Ishikawa (cell line): Measurements from ENCODE around the gene TMEM117.
A peak's percentile ranks its signal among the peaks of the same experiment; 100 is the strongest.

ENCODE experiments used
- CEBPB ChIP-seq: IDR thresholded peaks from 2 replicates; pipeline ENCODE4 v1.6.1; 2012
- CREB1 ChIP-seq: IDR thresholded peaks from 2 replicates; pipeline ENCODE4 v1.6.1; 2012; ENCODE audit warnings: low read depth
- EGR1 ChIP-seq: IDR thresholded peaks from 2 replicates; pipeline ENCODE4 v1.6.1; 2012
- EP300 ChIP-seq: IDR thresholded peaks from 2 replicates; pipeline ENCODE4 v1.6.1; 2012; ENCODE audit warnings: borderline replicate concordance
- FOXM1 ChIP-seq: IDR thresholded peaks from 2 replicates; pipeline ENCODE4 v1.6.1; 2012; ENCODE audit warnings: low read depth, borderline replicate concordance
- NFIC ChIP-seq: IDR thresholded peaks from 2 replicates; pipeline ENCODE4 v1.6.1; 2012
- RAD21 ChIP-seq: IDR thresholded peaks from 2 replicates; pipeline ENCODE4 v1.6.1; 2012; ENCODE audit warnings: low read depth
- TAF1 ChIP-seq: IDR thresholded peaks from 2 replicates; pipeline ENCODE4 v1.6.1; 2012; ENCODE audit warnings: low read depth, mild to moderate bottlenecking
- TCF12 ChIP-seq: IDR thresholded peaks from 2 replicates; pipeline ENCODE4 v1.6.1; 2012; ENCODE audit warnings: low read depth
- TEAD4 ChIP-seq: IDR thresholded peaks from 2 replicates; pipeline ENCODE4 v1.6.1; 2012
- YY1 ChIP-seq: IDR thresholded peaks from 2 replicates; pipeline ENCODE4 v1.6.1; 2012; ENCODE audit warnings: low read depth
- ZBTB7A ChIP-seq: IDR thresholded peaks from 2 replicates; pipeline ENCODE4 v1.6.1; 2012; ENCODE audit warnings: low read depth
- TF ChIP-seq, protein P1 (sequence below): IDR thresholded peaks from 2 replicates; pipeline ENCODE4 v1.6.1; 2012
- TF ChIP-seq, protein P2 (sequence below): IDR thresholded peaks from 2 replicates; pipeline ENCODE4 v1.6.1; 2012
- TF ChIP-seq, protein P3 (sequence below): IDR thresholded peaks from 2 replicates; pipeline ENCODE4 v1.6.1; 2012; ENCODE audit warnings: low read depth, mild to moderate bottlenecking

TMEM117 gene

DNA sequence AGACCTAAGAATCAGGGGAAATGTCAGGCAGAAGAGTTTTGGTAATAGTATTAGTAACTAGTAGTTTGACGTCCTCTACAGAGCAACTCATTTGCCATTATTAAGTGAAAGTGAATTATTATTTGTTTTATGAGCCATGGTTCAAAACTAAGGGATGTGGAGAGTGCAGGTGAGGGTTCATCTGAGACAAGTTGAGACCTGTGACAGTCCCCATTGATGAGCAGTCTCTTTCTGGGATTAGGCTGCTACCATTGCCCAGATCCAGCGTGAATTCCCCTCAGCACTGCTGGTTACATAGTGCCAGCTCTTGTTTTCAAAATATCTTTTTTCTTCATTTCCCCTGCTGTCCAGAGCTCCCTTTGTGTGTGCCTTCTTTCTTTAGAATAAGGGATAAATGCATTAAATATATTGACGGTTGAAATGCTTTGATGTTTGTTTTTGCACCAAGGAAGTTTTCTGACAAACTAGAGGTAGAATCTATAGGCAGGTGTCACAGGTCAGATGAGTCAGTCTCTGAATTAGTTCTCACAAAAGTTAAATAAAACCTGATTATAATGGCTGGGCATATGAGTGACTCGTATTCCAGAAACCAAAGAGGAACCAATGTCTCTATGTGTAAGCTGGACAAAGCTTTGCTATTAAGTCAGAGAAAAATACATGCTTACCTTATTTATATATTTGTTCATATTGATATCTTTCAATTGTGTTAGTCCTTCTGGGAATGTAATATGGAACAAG is 381.4 kb downstream of the TMEM117 start:
- TF ChIP-seq, protein P1, sequence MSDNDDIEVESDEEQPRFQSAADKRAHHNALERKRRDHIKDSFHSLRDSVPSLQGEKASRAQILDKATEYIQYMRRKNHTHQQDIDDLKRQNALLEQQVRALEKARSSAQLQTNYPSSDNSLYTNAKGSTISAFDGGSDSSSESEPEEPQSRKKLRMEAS: no peak
- TF ChIP-seq TCF12 (no peak), EP300 (no peak), CREB1 (no peak), TEAD4 (no peak), RAD21 (no peak), EGR1 (no peak), FOXM1 (no peak), CEBPB (no peak), NFIC (no peak), TAF1 (no peak), YY1 (no peak), ZBTB7A (no peak)
- TF ChIP-seq, protein P2, sequence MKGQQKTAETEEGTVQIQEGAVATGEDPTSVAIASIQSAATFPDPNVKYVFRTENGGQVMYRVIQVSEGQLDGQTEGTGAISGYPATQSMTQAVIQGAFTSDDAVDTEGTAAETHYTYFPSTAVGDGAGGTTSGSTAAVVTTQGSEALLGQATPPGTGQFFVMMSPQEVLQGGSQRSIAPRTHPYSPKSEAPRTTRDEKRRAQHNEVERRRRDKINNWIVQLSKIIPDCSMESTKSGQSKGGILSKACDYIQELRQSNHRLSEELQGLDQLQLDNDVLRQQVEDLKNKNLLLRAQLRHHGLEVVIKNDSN: no peak
- TF ChIP-seq, protein P3, sequence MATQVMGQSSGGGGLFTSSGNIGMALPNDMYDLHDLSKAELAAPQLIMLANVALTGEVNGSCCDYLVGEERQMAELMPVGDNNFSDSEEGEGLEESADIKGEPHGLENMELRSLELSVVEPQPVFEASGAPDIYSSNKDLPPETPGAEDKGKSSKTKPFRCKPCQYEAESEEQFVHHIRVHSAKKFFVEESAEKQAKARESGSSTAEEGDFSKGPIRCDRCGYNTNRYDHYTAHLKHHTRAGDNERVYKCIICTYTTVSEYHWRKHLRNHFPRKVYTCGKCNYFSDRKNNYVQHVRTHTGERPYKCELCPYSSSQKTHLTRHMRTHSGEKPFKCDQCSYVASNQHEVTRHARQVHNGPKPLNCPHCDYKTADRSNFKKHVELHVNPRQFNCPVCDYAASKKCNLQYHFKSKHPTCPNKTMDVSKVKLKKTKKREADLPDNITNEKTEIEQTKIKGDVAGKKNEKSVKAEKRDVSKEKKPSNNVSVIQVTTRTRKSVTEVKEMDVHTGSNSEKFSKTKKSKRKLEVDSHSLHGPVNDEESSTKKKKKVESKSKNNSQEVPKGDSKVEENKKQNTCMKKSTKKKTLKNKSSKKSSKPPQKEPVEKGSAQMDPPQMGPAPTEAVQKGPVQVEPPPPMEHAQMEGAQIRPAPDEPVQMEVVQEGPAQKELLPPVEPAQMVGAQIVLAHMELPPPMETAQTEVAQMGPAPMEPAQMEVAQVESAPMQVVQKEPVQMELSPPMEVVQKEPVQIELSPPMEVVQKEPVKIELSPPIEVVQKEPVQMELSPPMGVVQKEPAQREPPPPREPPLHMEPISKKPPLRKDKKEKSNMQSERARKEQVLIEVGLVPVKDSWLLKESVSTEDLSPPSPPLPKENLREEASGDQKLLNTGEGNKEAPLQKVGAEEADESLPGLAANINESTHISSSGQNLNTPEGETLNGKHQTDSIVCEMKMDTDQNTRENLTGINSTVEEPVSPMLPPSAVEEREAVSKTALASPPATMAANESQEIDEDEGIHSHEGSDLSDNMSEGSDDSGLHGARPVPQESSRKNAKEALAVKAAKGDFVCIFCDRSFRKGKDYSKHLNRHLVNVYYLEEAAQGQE: no peak

DNA sequence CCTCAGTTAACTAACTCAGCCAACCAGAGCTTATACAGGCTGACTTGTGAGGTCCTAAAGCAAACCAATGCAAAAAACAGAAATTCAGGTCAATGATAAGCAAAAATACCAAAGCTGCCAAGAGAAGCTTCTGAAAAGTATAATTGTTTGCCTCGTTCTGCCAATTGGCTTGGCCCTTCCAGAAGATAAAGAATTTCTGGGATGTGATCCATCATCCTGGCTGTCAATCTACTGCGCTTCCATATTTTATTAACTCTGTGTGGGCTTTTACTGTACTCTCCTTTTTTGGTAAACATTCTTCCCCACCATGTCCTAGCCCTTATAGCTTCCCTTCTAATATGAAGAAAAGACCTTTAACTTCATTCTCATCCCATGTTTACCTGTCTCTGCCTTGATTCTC is 387.9 kb downstream of the TMEM117 start:
- no peak for TF ChIP-seq EP300
- TF ChIP-seq TEAD4: no peak
- TF ChIP-seq NFIC: no peak
- TF ChIP-seq, protein P3: no peak
- TF ChIP-seq, protein P2: no peak

DNA sequence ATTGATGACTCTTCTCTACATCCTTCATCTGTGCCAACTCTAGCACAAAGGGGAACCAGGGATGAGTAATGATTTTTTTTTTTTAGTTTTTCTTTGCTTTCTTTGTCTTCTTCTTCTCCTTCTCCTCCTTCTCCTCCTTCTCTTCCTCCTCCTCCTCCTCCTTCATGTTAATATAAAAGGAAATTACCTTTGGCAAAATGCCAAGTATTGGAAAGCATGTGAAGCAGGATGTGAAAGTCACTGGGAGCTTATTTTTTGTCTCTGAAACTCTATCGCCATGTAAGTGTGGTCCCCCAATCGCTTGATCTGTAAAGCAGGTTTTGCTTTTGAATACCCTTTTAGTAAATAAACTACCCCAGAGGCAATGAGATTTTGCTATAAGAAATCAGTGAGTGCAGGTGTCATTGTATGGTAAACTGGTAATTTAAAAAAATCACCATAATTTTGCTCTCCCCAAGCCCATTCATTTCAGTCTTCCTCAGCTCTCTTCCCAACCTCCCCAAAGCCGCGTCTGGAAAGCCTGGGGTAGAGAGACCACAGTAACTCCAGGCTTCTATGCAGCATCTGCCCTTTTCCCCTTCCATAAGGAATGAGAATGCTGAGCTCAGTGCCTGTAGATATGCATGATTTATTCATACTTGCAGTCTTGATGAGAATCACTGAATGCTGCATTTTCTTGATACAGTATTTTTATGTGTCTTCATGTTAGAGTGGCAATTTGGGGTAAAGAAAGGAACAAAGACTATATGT is 388.7 kb downstream of the TMEM117 start:
- no peak for TF ChIP-seq TEAD4
- TF ChIP-seq NFIC: peak; percentile 70

DNA sequence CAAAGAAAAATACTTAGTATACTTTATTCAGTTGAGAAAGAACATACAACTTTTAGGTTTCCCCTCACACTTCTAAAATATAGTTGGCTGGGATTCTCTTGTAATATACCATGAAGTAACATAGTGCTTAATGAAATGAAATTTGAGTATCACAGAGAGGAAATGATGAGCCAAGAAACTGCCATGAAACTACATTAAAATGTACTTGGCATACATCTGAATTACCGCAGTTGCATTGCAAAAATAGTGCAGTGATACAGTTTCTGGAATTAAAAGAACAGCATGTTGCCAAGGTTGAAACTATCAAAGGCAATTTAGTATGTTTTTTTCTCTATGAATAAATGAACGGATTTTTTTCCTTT is 389.2 kb downstream of the TMEM117 start:
- TF ChIP-seq FOXM1: no peak

DNA sequence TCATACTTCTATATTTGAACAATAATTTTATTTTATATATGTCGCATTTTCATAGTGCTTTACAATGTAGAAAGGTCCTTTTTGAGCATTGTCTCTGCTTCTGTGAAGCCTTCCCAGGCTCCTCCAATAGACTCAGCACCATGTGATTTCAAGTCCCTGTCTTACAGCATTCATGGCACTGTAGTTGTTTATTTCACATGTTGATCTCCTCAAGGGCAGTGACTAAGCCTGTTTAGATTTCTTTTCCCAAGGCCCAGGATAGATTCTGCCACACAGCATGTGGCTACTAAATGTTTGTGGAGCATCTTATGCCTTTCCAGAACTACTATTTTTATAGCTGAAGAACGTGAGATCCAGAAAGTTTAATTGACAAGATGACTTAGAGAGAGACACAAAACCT is 391.7 kb downstream of the TMEM117 start:
- no peak for TF ChIP-seq CEBPB
- no peak for TF ChIP-seq TAF1
- no peak for TF ChIP-seq EGR1
- TF ChIP-seq, protein P2: no peak
- TF ChIP-seq, protein P3: no peak
- TF ChIP-seq NFIC: no peak
- no peak for TF ChIP-seq EP300
- no peak for TF ChIP-seq RAD21
- no peak for TF ChIP-seq TCF12
- TF ChIP-seq, protein P1: no peak
- no peak for TF ChIP-seq FOXM1
- no peak for TF ChIP-seq TEAD4
- TF ChIP-seq YY1: no peak
